Heart right ventricle (tissue), 16 donors: ENCODE results near the gene ZNF217. TPM values are rescaled to one million over a fixed set of nuclear protein-coding genes. Genes with fewer than 3 reads are reported as not detected.
"Not testable (repeated sequence)": the region's sequence is repeated elsewhere in the genome, so short reads cannot be mapped to it uniquely, and the experiment has no call there.

Source experiments
- ATAC-seq, 8 donors: fragments of 200-7000 bp; cut with Tn5 transposase; one replicate each; pipeline ENCODE4 v1.9.1; 2020; ENCODE audit warnings: mild to moderate bottlenecking in 8 of 8, moderate library complexity in 8 of 8, moderate number of reproducible peaks in 1 of 8
- DNase-seq, 2 donors: peaks; one replicate each; pipeline ENCODE4 v3.0.0-alpha.2; 2020
- H3K27ac ChIP-seq, 10 donors: fragments of 200-600 bp; sonication (generic) in 2 of 10; one replicate each; pipeline versions ENCODE4 v1.5.0 to v1.8.0; 2020 to 2022; ENCODE audit warnings: mild to moderate bottlenecking in 3 of 10
- H3K27me3 ChIP-seq, 7 donors: fragments of 200-600 bp; one replicate each; pipeline ENCODE4 v1.8.0; 2021 to 2022; ENCODE audit warnings: mild to moderate bottlenecking in 2 of 7
- H3K36me3 ChIP-seq, 9 donors: fragments of 200-600 bp; sonication (generic) in 1 of 9; one replicate each; pipeline versions ENCODE4 v1.5.0 to v1.8.0; 2020 to 2022; ENCODE audit warnings: mild to moderate bottlenecking in 2 of 9
- H3K4me1 ChIP-seq, 9 donors: fragments of 200-600 bp; sonication (generic) in 1 of 9; one replicate each; pipeline versions ENCODE4 v1.5.0 to v1.8.0; 2020 to 2022; ENCODE audit warnings: mild to moderate bottlenecking in 4 of 9
- H3K4me3 ChIP-seq, 10 donors: fragments of 200-600 bp; sonication (generic) in 2 of 10; one replicate each; pipeline versions ENCODE4 v1.5.0 to v1.8.0; 2020 to 2022; ENCODE audit warnings: mild to moderate bottlenecking in 7 of 10, moderate library complexity in 2 of 10
- H3K9me3 ChIP-seq, 11 donors: fragments of 200-600 bp in 10 of 11; sonication (generic) in 2 of 11; one replicate each; pipeline versions ENCODE4 v1.5.0 to v1.8.0; 2013 to 2022; ENCODE audit warnings: mild to moderate bottlenecking in 2 of 11, control low read depth in 1 of 11, moderate library complexity in 1 of 11
- CTCF ChIP-seq, 9 donors: fragments of 200-600 bp; sonication (generic) in 2 of 9; IDR thresholded peaks; one replicate each; pipeline versions ENCODE4 v1.5.0 to v1.8.0; 2021 to 2022; ENCODE audit warnings: antibody characterized with exemption in 9 of 9, mild to moderate bottlenecking in 5 of 9, moderate library complexity in 1 of 9
- WGBS, 2 donors: extraction: QIAGEN DNeasy Blood & Tissue Kit; methylation state at CpG; one replicate each; pipeline ENCODE4 v1.1.7; 2013; ENCODE audit warnings: inconsistent platforms in 1 of 2; 5-methylcytosine and 5-hydroxymethylcytosine counted together
- intact Hi-C, 10 donors: fragments of 100-400 bp; cut with DNase I; formaldehyde crosslinking; loops; one replicate each; pipeline versions ENCODE4 v1.11.1 to v1.14.2; 2022
- polyA plus RNA-seq, 2 donors: library from polyadenylated mRNA; stranded (reverse); fragments of 200-250 nt; gene quantifications; one replicate each; pipeline ENCODE4 v1.2.3, GENCODE V29; 2013
- total RNA-seq, 10 donors: library from RNA; stranded (reverse); fragmentation: NEBNext Ultra II Directional in 3 of 10; extraction: Animal tissue kit (Norgen Biotek cat#: 25700) in 3 of 10; gene quantifications; one replicate each; pipeline versions ENCODE4 v1.2.1 to v1.2.4, GENCODE V29; 2021 to 2023
- donor health status: Arrhythmogenic right ventricular cardiomyopathy.
- donor health status: ischemic (EF 13 %, LVEDD 7.1; RV severe dilation, severe dysfunction).
- donor health status: healthy with polysubstance abuse.
- donor health status: DM: no; HTN: yes; CAD: no.
- donor health status: DM: no; HTN: no; CAD: no.
- donor health status: ischemic (EF 25% LVEDD 6.9; RV normal size, moderate dysfunction).
- donor health status: ischemic (EF 25% LVEDD 5.7; RV mildly dilated, moderate dysfunction).
- donor health status: healthy.
- donor health status: DM: yes; HTN: yes; CAD: no.
- donor health status: Ischemic cardiomyopathy.
- donor health status: ischemic (EF 35%, LVEDD 5.7; RV mildly dilated, moderate dysfunction).
- donor health status: nonischemic (EF 11% LVEDD 7.7; RV severe dilation, severe dysfunction).
- donor health status: DM: yes; HTN: yes; CAD: no.
- donor health status: PGD.
- donor health status: ischemic (EF 29% LVEDD 5.4; RV normal size, mild dysfunction).
- donor health status: nonischemic (EF 23%, LVEDD 6.1; RV moderate dilation, normal function).

ZNF217 gene
- total and polyA plus RNA-seq, 12 donors = 3.3 to 18.4 (median 8.2) TPM

- 93 to 99% methylated on average over 11 of the region's 11 CpGs for WGBS, 2 donors
- Histone ChIP-seq H3K36me3 (peaks cover 0 to 8% (median 0%) of the 10 kb centered on the region in 9 donors), H3K4me1 (no peaks in the 10 kb centered on the region), H3K9me3 (no peaks in the 10 kb centered on the region), H3K4me3 (no peak overlapping the region), H3K27me3 (no peaks in the 10 kb centered on the region), H3K27ac (no peak overlapping the region)
- ATAC-seq (no peak), DNase-seq (no peak)
- intact Hi-C loops = no loop called here
- TF ChIP-seq CTCF (IDR thresholded peaks at IDR 0.05) = no peak
These were observed 37.3 kb downstream of the ZNF217 start for GRCh38 chr20:53556267-53556897.

GRCh38 chr20:53555816-53556215 lies 37.8 kb downstream of the ZNF217 start:
- Histone ChIP-seq H3K27me3 (no peaks in the 10 kb centered on the region), H3K4me1 (no peaks in the 10 kb centered on the region), H3K36me3 (peaks cover 0 to 8% (median 0%) of the 10 kb centered on the region in 9 donors), H3K4me3 (no peak overlapping the region), H3K9me3 (no peaks in the 10 kb centered on the region), H3K27ac (no peak overlapping the region)
- no peak for TF ChIP-seq CTCF (IDR thresholded peaks at IDR 0.05)
- 90 to 94% methylated on average over 2 of the region's 2 CpGs for WGBS, 2 donors
- DNase-seq (no peak), ATAC-seq (no peak)
- intact Hi-C loops = no loop called here

DNA sequence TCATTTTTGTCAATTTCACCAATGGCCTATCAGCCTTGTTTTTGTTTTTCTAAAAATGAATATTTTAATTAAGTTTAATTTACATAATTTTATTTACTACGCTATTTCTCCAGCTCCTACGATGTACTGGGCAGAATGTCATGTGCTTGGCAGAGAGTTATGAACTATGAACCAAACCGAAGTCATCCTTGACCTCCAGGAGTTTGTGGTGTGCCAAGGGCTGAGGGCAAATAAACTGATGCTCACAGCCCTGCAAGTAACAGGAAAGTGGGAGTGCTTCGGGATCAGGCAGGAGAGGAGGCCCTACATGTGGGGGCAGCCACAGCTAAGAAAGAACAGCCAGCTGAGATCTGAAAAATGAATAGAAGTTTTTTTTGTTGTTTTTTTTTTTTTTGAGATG lies 38.6 kb downstream of the ZNF217 start:
- Histone ChIP-seq H3K4me3 (no peak overlapping the region), H3K4me1 (no peaks in the 10 kb centered on the region), H3K9me3 (no peaks in the 10 kb centered on the region), H3K27ac (no peak overlapping the region), H3K27me3 (no peaks in the 10 kb centered on the region), H3K36me3 (peaks cover 0 to 8% (median 0%) of the 10 kb centered on the region in 9 donors)
- 81 to 83% methylated on average over 4 of the region's 4 CpGs for WGBS, 2 donors
- ATAC-seq = no peak
- TF ChIP-seq CTCF (IDR thresholded peaks at IDR 0.05) = no peak
- DNase-seq = no peak
- intact Hi-C loops = no loop called here

DNA sequence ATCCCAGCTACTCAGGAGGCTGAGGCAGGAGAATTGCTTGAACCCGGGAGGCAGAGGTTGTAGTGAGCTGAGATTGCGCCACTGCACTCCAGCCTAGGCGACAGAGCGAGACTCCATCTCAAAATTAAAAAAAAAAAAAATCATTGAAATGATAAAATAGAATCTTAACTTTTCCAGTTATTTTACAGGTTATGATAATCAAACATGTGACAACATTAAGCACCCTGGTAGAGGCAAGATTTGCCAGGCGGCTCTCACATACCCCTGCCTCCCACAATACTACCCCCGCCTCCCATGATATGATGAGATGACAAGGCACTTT lies 41.1 kb downstream of the ZNF217 start:
- not testable (repeated sequence) for H3K27ac ChIP-seq, H3K4me1 ChIP-seq, DNase-seq, H3K36me3 ChIP-seq, H3K27me3 ChIP-seq, H3K4me3 ChIP-seq, ATAC-seq, H3K9me3 ChIP-seq
- intact Hi-C loops = loop anchor here in 1 of 10 donors (5.0 kb wide), 1 partner anchor 1240 kb away; no protein-coding TSS in a partner anchor
- 95 to 100% methylated on average over 6 of the region's 6 CpGs for WGBS, 2 donors

GRCh38 chr20:53551719-53552571 lies 41.7 kb downstream of the ZNF217 start:
- H3K36me3 ChIP-seq, H3K4me3 ChIP-seq, H3K27me3 ChIP-seq, DNase-seq, H3K9me3 ChIP-seq, ATAC-seq, H3K27ac ChIP-seq: not testable (repeated sequence)
- 90 to 93% methylated on average over 12 of the region's 12 CpGs for WGBS, 2 donors
- peaks cover 0 to 10% (median 7%) of the 10 kb centered on the region in 9 donors for H3K4me1 ChIP-seq
- intact Hi-C loops = loop anchor here in 1 of 10 donors (5.0 kb wide), 1 partner anchor 1240 kb away; no protein-coding TSS in a partner anchor
